Subcutaneous adipose tissue (tissue), 4 donors: Measurements from ENCODE around the gene CXCL12. TPM values are rescaled to one million over a fixed set of nuclear protein-coding genes. Genes with fewer than 3 reads are reported as not detected.

Experiments
- total RNA-seq, 4 donors: library from RNA; depleted of rRNA; stranded (reverse); fragments of >200 nt; gene quantifications; one replicate each; pipeline ENCODE4 v1.1.0, GENCODE V29; 2016
- TF ChIP-seq, protein P1 (sequence below): fragments of 450-650 bp; IDR thresholded peaks from one replicate; pipeline ENCODE4 v1.5.1; 2016; ENCODE audit warnings: low read depth, mild to moderate bottlenecking, control low read depth, antibody characterized with exemption, moderate library complexity

The CXCL12 gene
- total RNA-seq, 4 donors from 2014 or later: 75.0 to 156 (median 91.6) TPM

DNA sequence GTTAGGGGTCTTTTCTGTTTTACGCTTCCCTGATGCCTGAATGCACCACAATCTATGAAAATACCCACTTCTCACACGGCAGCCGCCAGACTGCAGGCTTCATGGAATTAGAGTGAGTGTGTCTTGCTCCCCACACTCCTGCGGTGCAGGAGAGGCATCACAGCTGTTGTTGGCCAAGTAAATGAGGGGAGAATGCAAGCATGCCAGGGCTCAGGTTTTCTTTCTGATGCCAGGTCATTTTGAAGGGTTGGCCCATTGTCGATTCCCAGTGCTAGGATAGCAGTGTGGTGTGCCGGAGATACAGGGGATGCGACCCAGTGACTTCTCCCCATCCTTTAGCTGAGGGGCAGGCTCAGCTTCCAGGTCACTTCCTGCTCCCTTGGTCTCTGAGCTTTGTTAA, 16.3 kb downstream of the CXCL12 start:
- TF ChIP-seq, protein P1, sequence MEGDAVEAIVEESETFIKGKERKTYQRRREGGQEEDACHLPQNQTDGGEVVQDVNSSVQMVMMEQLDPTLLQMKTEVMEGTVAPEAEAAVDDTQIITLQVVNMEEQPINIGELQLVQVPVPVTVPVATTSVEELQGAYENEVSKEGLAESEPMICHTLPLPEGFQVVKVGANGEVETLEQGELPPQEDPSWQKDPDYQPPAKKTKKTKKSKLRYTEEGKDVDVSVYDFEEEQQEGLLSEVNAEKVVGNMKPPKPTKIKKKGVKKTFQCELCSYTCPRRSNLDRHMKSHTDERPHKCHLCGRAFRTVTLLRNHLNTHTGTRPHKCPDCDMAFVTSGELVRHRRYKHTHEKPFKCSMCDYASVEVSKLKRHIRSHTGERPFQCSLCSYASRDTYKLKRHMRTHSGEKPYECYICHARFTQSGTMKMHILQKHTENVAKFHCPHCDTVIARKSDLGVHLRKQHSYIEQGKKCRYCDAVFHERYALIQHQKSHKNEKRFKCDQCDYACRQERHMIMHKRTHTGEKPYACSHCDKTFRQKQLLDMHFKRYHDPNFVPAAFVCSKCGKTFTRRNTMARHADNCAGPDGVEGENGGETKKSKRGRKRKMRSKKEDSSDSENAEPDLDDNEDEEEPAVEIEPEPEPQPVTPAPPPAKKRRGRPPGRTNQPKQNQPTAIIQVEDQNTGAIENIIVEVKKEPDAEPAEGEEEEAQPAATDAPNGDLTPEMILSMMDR: no peak

GRCh38 chr10:44366941-44367630, 17.8 kb downstream of the CXCL12 start:
- TF ChIP-seq, protein P1: no peak

GRCh38 chr10:44364566-44364965, 20.3 kb downstream of the CXCL12 start:
- TF ChIP-seq, protein P1: no peak

DNA sequence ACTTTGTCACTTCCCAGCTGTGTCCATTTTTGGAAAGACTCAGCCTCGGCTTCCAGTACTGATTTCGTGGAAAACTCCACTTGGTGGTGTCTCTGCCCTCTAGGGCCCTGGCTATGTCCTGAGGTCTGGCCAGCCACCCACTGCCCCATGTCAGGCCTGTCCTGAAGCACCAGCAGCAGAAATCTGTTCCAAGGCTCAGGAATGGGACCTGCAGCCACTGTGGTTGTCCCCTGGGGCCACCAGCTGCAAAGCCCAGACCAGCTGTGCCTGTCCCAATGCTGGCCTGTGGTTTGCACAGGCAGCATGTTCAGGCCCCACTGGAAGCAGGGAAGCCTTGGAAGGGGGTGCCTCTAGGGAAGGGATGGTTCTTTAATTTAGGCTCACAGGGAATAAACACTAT, 21.2 kb downstream of the CXCL12 start:
- TF ChIP-seq, protein P1: no peak

GRCh38 chr10:44362866-44363711, 21.8 kb downstream of the CXCL12 start:
- TF ChIP-seq, protein P1: no peak

- TF ChIP-seq, protein P1: no peak
Measured at GRCh38 chr10:44361109-44361508, 23.8 kb downstream of the CXCL12 start.

DNA sequence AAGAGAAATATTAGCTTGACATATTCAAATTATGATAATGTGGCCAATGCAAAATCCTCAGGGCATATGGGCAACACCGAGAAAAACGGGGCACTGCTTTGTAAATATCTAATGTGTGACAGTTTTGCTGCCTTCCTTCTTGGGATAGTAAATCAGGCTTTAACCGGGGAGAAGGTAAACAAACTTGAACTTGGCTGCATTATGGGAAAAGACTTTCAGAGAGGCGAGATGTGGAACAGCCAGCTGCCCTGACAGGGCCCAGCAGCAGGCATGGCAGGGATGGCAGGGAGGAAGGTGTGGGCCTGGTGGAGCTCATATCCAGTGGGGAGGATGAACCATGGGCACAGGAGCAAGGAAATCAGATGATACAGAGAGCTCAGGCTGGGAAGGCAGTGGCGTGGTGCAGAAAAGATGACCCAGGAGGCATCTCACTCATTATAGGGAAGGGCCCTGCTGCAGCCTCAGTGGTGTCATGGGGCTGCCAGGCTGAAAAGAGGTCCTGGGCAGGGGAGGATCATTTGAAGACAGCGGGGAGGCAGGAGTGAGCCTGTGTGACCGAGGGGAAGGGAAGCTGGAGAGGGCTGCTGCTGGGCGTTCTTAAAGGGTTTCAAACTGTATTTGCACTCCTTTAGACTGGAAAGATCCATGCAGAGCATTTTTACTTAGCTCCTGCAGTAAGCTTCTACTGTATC, 26.7 kb downstream of the CXCL12 start:
- TF ChIP-seq, protein P1: no peak
